GM12801 (cell line): ENCODE data around the gene PNPLA8.

Source experiments
- TF ChIP-seq, protein P1 (sequence below): IDR thresholded peaks from one replicate; pipeline ENCODE4 v1.5.1; 2011; ENCODE audit warnings: control low read depth; ENCODE audit not compliant: insufficient read length; ENCODE audit errors: extremely low read depth

PNPLA8 gene

DNA sequence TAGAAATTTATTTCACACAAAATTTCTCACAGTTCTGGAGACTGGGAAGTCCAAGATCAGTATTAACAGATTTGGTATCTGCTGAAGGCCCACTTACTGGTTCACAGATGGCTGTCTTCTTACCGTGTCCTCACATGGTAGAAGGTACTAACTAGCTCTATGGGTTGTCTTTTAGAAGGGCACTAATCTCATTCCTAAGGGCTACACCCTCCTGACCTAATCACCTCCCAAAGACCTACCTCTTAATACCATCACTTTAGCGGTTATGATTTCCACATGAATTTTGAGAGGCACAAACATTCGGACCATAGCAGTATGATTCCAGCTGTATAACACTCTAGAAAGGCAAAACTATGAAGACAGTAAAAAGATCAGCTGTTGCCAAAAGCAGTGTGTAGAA is 8.0 kb downstream of the PNPLA8 start:
- TF ChIP-seq, protein P1, sequence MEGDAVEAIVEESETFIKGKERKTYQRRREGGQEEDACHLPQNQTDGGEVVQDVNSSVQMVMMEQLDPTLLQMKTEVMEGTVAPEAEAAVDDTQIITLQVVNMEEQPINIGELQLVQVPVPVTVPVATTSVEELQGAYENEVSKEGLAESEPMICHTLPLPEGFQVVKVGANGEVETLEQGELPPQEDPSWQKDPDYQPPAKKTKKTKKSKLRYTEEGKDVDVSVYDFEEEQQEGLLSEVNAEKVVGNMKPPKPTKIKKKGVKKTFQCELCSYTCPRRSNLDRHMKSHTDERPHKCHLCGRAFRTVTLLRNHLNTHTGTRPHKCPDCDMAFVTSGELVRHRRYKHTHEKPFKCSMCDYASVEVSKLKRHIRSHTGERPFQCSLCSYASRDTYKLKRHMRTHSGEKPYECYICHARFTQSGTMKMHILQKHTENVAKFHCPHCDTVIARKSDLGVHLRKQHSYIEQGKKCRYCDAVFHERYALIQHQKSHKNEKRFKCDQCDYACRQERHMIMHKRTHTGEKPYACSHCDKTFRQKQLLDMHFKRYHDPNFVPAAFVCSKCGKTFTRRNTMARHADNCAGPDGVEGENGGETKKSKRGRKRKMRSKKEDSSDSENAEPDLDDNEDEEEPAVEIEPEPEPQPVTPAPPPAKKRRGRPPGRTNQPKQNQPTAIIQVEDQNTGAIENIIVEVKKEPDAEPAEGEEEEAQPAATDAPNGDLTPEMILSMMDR, result no peak

DNA sequence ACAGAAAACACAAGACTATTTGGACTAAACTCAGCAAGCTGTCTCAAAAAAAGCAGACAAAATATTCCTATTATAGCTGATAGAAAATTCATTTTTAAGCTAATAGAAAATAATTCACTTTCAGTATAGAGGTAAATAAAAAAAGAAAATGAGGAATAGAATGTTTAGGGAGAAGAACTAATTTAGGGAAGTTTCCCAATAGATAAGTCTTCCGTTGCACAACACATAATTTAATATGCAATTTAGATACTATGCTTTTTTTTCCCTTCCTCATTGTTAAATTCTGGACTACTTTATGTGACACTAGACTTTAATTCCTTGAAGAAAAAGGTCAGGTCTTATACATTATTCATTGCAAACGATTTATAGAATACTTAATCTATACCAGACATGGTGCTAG is 10.3 kb downstream of the PNPLA8 start:
- TF ChIP-seq, protein P1, result no peak

GRCh38 chr7:108515013-108515412 is 10.9 kb downstream of the PNPLA8 start:
- TF ChIP-seq, protein P1, result no peak

GRCh38 chr7:108511939-108512338 is 14.0 kb downstream of the PNPLA8 start:
- TF ChIP-seq, protein P1, result no peak

DNA sequence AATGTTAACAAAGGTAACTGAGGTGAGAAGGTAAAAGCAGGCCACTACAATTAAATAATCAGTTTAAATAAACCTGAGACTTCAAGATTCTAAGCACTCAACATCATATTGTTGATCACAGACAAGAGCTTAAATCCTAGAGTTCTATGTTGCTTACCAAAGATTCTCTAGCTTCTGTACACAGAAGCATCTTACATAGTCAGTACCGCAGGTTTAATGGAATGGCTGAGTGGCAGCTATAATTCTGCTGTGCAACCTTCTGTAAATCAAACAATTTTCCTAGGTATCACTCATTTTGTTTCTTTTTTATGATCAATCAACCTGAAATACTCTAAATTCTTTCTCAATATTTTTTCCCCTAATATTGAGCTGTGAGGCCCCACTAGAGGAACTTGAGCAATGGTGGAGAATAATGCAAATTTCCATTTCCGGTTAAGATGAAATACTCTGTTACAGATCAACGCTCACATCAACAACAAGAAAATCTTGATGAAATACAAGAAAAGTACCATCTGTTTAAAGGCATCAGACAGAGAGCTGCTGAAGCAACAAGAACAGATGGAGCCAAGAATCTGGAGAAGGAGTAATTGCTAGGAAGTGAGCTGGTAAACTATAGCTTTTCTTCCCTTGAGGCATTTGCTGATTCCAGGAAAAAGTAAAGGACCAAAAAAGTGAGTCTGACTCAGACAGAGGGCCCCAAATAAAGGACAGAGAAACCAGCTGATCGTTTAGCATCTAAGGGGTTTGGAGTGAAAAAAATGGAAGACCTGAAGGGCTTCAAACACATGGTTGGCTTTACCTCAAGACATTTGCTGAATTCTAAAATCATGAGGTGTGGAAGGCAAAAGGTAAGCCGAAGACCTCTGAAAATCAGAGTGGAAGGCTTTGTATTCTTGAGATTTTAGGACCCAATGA is 22.6 kb downstream of the PNPLA8 start:
- TF ChIP-seq, protein P1, result no peak

GRCh38 chr7:108499566-108499965 is 26.4 kb downstream of the PNPLA8 start:
- TF ChIP-seq, protein P1, result no peak

DNA sequence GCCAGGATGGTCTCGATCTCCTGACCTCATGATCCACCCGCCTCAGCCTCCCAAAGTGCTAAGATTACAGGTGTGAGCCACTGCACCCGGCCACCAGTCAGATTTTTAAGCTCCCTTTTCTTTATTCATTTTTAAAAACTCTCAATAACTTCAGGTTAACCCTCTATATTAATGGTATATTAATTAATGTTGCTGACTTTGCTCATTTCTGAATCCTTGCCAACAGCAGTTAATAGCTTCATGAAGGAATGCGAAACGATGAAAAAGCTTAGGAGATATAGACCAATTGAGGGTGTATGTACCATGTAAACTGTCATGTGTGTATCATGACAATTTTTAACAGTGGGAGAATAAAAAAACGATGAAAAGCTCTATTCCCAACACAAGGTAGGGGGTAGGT is 27.5 kb downstream of the PNPLA8 start:
- TF ChIP-seq, protein P1, result no peak
